Activated CD4-positive, alpha-beta T cell treated with anti-CD3 and anti-CD28 coated beads for 4 hours (primary cell): Measurements from ENCODE around the gene ANKS1A.
"Not testable (repeated sequence)": the region's sequence is repeated elsewhere in the genome, so short reads cannot be mapped to it uniquely, and the experiment has no call there.

ENCODE experiments used
- DNase-seq, 2 donors: peaks; one replicate each; pipeline ENCODE4 v3.0.0-alpha.2; 2020

ANKS1A gene

DNA sequence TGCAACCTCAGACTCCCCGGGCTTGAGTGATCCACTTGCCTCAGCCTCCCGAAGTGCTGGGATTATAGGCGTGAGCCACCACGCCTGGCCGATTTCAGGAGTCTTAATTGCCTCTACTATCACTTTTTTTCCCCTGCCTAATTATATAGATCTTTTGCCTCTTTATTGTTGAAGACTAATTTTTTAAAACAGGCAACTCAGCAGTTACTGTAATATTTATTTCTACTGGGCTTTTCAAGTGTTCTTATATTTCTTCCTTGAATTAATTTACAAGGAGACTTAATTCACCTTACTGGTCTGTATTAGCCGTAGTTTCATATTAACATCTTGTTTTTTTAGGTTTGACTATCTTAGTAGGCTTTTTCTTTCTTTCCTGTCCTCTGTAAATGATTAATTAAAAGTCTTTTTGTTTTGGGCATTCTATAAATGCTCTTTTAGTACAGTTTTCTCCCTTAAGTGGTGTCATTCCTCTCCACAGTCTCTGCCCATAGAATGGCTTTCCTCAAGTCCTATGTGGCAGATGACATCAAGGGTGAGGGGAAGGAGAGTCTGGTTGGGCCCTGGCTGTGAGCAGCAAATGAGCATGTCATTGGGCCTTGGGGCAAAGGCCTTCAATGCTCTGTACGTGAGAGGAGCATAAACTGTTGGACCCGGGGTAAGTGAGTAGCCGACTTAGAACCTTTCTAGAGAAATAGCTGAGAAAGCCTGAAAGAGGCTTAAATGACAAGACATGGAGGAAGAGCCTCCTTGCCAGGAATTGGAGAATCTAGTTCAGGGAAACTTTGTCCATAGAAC is 36.0 kb downstream of the ANKS1A start:
- no peak for DNase-seq

DNA sequence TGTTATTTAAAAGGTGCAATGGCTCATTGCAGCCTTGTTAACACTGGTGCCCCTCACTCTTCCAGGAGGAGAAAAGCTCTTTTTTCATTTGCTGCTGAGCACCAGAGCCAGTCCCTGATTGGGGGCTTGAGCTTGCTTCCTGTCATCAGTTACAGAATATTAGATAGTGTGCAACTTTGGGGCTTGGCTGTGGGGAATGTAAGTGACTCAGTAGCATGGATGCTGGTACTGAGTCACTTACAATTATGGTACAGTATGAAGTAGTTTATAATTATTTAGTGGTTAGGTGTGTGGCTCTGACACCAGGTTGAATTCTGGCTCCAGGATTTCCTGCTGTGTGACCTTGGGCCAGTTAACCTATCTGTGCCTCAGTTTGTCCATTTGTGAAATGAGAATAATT is 37.6 kb downstream of the ANKS1A start:
- no peak for DNase-seq

DNA sequence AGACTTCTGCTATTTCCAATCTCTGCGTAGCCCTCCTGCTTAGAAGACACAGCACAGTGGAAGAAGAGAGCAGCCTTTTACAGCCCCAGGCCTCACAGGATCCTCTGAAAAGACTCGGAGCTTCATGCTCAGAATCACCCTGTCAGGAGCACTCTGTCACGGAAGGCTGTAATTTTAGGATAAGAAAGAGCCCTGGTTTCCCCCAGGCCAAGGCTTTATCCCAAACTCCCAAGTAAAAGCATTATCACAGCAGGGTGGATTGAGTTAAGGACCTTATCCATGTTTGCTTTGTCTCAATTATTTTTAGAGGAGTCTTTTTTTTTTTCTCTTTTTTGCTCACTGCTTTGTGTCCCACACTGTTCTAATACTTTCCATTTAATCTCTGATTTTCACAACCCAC is 39.2 kb downstream of the ANKS1A start:
- no peak for DNase-seq

DNA sequence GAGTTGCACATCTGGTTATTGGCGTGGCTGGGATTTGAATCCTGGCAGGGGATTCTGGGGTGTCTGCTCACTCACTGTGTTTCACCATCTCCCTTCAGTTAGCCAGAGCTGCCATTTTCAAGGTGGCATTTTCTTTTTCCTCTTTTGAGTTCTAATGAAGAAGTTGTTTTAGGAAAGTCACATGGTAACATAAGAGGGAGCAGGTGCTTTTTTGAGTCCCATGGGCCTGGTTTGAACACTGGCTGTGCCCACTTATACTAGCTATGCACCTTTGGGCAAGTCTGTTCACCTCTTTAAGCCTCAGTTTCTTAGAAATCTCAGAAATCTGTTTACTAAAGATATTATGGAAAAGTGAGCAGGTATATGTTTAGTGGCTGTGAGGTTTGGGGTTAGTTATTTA is 39.6 kb downstream of the ANKS1A start:
- no peak for DNase-seq

DNA sequence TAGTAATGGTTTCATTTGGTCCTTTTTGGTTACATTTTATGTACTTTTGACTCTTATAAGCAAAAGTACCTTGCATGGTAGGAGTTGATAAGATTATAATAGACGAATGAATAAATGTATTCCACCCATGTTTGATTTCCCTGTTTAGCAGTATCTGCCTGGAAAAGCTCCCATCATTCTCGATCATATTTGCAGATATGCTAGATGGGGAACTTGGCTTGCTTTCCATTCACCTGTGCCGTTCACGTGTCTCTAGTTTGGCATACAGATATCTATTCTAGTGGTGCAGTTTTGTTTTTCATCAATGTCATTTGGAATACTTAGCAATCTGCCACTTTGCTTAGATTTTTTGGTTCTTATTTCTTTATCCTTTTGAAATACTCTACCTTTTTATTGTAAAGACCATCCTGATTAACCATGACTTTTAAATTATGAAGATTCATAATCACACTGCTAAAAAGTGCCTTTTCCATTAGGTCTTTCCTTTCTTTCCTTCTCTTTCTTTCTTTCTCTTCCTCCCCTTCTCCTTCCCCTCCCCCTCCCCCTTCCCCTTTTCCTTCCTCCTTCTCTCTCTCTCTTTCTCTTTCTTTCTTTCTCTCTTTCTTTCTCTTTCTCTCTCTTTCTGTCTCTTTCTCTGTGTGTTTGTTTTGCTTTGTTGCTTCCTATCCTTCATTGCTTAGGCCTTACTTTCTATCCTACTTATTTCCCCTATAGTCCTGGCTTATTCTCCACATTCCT is 40.4 kb downstream of the ANKS1A start:
- DNase-seq = no peak

DNA sequence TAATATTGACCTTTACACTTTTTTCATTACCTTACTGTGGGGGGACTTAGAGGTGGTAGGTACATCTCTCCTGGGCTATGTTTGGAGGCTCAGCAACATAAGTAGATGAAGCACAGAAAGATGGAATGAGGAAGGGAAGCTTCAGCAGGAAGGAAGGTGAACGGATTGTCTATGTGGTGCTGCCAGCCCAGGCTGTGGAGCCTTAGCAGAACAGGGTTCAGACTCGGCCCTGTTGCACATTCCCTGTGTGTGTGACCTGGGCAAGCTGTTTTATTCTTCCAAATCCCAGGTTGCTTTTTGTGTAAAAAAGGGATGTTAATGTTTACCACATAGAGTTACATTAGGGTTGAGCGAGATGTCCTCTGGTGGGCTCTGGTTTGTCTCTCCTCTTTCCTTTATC is 41.2 kb downstream of the ANKS1A start:
- DNase-seq = no peak

DNA sequence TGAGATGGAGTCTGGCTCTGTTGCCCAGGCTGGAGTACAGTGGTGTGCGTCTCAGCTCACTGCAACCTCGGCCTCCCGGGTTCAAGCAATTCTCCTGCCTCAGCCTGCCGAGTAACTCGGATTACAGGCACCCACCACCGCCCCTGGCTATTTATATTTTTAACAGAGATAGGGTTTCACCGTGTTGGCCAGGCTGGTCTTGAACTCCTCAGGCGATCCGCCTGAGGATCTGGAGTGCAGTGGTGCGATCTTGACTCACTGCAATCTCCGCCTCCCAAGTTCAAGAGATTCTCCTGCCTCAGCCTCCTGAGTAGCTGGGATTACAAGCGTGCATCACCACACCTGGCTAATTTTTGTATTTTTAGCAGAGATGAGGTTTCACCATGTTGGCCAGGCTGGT is 43.1 kb downstream of the ANKS1A start:
- not testable (repeated sequence) for DNase-seq

DNA sequence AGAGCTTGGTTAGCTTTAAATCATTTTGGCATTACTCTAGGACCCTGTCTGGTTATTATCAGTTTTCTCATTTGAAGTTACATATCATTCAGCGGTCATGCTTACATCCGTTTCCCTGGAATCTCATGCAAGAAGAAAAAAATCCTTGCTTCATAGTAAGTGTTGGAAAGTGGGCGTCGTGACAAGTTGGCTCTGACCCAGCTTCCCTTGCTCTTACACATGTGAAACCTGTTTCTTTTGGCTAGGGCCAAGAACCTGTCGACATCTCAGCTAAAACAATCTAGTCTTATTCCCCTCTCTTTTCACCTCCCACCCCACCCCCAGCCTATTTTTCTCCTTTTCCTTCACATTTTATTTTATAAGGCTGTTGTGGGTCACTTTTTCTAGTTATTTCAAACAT is 45.5 kb downstream of the ANKS1A start:
- no peak for DNase-seq

DNA sequence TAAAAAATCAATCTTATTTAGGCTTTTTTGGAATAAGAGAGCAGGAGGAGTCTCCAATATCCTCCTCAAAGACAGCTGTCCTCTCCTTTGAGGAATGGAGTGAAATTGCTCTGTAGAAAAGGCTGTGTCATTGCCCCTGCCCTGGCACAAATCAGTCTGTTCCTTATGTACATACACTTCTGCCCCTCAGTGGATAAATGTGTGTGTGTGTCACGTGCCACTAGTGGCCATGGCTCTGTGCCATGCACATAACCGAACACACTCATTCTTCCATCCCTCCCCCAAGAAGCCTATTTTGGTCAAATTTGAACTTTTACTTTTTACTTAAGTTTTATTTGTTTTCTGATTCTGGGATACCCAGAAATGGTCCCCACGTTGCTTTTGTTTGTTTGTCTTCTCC is 49.2 kb downstream of the ANKS1A start:
- no peak for DNase-seq

DNA sequence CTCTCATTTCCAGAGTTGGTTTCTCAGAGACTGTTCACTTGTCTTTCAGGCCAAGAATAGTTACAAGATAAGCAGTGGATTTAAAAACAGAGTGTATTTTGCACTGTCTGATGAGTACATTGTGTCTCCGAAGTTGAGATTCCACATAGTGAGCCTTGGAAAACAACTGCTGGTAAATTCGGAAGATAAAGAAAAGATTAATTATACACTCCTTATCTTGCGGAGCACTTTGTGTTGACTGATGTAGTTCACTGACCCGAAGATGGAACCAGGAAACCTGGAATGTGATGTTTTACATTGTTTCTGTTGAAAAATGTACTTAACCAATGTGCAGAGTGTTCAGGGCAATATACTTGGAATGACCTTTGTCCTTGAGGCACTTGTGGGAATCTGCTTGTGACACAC is 51.0 kb downstream of the ANKS1A start:
- no peak for DNase-seq

DNA sequence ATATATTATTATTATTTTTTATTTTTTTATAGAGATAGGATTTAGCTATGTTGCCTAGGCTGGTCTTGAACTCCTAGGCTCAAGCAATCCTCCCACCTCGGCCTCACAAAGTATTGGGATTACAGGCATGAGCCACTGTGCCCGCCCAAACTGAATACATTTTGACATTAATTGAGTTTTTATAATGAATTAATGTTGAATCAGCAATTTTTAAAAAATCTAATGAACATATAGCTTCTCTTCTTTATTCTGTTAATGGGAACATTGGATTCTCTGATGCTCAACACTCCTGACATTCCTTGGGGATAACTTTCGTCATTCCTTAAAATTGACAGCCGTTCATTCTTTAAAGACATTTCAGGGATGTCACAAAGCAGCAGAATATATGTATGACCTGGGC is 52.4 kb downstream of the ANKS1A start:
- no peak for DNase-seq

DNA sequence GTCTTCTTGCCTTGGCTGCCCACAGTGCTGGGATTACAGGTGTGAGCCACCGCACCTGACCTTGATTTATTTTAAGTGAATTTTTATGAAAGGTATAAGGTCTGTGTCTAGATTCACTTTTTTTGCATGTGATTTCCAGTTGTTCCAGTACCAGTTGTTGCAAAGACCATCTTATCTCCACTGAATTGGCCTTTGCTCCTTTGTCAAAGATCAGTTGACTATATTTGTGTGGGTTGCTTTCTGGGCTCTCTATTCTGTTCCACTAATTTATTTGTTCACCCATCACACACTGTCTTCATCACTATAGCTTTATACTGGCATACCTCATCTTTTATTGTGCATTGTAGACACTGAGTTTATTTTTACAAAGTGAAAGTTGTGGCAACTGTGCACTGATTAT is 56.3 kb downstream of the ANKS1A start:
- DNase-seq = no peak

DNA sequence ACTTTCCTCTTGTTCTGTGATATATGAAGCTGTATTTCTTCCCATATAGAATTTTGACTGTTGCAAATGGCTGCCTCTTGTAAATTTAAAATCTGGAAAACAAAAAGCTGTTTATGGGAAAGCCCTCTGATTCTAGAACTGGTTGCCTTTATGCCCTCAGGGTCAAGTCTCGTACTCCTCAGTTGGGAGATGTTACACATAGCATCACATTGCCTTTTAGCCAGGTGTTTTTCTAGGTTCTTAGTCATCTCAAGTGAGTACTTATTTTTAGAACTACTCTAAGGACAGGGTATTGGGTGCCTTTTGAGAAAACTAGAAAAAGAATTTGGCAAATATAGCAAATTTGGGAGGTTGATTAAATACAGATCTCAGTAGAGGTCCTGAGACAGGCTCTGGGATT is 58.5 kb downstream of the ANKS1A start:
- DNase-seq = no peak

DNA sequence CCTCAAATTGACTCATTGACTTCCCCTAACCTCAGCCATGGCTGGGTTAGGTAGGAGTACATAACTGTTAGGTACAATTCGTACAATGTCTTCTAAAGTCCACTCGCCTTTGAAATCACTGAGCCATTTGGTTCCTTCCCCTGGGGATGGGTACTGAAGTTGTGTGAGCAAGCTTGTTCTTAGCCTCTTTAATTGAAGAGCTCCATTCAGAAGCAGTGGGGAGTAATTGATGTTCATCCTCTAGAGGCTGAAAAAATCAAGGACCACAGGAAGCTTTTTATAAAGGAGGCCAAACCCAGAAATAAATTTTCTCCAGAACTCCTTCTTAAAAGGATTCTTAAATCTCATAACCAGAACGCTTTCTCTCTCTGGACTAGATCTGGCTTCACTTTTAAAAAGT is 60.6 kb downstream of the ANKS1A start:
- DNase-seq = no peak

DNA sequence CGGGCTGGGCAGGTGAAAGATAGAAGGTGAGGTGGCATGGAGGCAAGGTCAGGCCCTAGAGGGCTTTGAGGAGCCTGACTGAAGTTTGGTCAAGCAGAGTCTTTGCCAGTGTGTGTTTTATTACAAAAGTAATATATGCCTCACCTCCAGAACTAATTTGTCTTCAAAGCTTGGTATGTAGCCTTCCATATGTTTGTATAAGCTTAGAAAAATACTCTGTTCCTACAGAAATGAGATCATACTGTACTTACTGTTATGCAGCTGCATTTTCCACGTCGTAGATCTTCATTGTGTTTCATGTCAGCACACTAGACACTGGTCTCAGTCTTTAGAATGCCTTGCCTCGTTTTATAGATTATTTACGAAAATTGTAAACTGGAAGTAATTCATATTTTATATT is 61.8 kb downstream of the ANKS1A start:
- DNase-seq = no peak

DNA sequence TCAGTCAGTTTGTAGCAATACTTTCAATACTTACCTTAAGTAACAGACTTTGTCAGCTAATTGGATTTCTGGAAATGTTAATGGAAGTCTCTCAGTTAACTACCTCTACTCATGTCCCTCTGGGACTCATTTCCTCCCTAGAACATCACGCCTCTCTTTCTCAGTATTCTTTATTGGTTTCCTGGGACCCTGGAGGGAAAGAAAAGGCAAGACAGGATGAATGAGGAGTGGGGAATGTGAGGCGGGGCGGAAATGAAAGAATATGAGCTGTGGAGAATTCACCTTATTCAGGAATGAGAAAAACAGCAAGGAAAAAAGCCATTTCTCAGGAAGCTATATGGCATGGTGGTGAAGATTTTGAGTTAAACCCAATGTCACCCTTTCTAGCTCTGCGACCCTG is 62.7 kb downstream of the ANKS1A start:
- no peak for DNase-seq

DNA sequence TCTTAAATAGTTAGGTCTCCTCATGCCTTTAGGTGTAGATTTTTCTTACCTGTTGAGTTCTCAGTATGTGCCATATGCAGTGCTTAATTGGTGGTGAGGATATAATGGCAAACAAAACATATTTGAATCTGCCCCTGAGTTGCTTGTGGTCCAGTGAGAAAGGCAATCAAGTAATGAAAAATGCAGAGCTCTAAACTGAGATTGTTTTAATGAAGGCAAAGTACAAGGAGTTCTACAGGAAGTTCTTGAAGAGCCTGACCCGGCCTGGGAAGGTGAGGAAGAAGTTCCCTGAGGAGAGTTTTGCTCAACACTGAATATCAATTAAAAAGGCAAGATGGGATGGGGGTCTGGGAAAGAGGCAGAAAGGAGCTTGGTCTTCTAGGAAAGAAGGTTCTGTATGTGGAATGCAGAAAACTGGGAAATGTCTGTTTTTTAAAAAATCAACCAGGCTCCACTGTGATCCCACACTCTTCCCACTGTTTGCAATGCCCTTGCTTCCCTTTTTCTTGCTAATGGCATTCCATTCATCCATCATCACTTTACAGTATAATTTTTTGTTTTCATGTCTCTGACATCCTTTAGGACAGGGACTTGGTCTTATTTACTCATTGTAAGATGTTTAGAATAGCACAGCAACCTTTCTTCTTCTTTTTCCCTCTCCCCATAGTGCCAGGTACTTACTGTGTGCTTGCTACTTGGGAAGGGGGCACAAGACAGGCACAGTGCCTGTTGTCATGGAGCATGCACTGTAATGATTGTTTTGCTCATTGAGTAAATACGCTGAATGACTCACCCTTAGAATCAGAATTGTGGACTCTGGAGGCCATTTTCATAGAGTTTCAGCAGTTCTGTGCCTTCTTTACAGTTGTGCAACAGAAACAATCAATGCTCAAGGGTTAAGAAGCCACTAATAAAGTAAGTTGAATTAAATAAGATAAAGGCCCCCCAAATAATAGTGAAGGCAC is 64.3 kb downstream of the ANKS1A start:
- DNase-seq = no peak

DNA sequence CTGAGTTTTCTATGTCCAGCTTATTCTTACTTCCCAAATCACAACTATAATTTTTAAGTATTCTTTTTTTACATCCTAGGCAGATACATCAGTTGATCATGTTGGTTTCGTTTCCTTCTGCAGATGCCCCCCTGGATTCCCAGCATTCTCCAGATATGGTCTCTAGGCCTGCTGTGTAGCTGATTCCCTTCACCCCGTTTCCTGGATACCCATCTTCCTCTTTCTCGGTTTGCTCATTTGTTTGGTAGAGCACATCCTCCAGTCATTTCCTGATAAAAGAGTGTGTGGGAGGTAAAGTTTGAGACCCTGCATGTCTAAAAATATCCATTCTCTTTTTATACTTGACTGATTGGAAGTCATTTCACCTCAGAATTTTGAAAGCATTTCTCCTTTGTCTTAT is 66.4 kb downstream of the ANKS1A start:
- DNase-seq = no peak

DNA sequence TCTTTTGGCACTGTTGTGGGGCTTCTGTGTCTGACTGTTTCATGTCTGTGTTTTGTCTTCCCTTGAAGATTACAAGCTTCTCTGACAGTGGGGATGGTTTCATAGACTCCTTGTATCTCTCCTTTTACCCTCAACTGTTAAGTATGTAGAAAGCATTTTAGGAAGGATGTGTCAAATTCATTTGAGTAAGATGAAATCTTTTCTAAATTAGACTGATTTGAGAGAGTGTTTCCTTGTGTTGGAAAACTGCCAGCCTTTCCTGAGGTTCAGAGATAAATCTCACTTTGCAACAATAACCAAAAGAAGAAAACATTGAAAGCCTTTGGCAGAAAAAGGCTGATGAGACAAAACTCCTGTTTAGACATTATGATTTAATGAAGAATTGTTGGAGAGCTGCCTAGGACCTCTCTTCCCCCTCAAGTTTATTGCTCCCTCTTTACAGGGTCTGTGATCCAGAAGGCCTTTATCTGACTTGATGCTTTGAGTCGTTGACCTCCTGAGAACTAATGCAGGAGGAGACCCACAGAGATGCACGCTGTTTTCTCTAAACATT is 68.3 kb downstream of the ANKS1A start:
- DNase-seq = no peak

DNA sequence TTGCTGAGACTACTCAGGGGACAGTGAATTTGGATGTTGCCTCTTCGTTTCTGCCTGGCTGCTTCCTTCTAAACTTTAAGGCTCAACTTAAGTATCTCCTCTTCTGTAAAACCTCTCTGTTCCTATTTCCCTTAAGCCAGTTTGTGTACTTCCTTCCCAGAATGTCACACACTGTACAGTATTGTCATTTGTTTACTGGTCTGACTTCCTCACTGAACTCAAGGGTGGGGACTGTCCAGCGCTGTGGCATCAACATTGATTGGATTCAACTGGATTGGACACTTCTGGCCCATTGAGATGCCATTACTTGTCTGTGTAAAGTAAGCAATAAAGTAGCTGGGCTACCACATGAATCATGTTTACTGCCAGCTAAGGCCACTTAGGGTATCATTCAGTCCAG is 69.7 kb downstream of the ANKS1A start:
- no peak for DNase-seq

DNA sequence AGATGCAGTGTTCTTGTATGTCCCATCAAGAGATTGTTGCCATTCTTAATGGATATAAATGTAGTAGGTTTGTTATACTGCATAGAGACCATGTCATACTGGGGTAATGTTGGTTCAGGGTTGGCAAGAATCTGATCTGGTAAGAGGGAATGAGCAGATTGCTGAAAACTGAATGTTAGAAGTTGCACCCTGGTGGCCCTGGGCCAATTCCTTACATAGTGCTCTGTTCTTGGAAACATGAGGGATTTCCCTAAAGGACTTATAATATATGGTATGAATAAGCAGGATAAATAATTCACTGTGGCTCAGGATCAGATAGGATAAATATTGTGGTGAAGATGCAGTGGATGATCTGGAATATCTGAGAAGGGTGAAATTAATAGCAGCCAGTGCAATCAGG is 70.2 kb downstream of the ANKS1A start:
- DNase-seq = no peak

DNA sequence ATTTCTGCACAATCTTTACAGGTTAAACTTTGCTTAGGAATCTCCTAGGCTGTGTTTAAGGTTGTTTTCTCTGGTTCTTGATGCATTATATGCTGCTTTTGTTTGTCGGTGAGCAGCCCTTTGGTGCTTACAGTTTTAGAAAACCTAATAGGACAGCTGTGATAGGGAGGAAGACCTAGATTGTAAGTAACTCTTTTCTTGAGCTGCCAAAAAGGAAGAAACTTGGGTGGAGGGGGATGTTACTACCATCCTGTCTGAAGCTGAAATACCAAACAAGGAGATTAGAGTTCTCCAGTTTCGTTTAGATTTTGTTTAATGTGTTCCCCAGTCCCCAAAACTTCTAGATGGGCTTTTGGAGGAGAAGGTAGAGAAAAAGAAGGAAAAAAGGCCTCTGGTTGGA is 72.0 kb downstream of the ANKS1A start:
- DNase-seq = no peak

DNA sequence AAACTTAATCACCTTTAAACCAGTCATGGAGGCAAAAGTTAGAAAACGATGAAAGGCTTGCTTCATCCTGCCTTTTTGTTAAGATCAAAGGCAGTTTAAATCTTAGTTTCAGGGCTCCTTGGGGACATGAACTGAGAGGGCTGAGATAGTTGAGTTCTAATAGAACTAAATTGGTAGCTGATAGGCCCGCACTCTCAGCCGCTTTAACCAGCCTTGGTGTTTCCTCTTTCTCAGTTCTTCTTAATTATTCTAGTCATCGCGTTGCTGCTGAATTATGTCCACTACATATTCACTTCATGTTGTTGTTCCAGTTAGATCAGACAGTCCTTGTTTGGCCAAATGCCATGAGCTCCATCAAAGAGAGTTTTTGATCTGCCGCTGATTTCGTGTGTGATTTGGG is 72.5 kb downstream of the ANKS1A start:
- DNase-seq = no peak
